Activated CD4-positive, alpha-beta T cell treated with anti-CD3 and anti-CD28 coated beads for 4 hours (primary cell): ENCODE results near the gene BATF3.
"Not testable (repeated sequence)": the region's sequence is repeated elsewhere in the genome, so short reads cannot be mapped to it uniquely, and the experiment has no call there.

Experiments
- DNase-seq, 2 donors: peaks; one replicate each; pipeline ENCODE4 v3.0.0-alpha.2; 2020

BATF3 gene

GRCh38 chr1:212699625-212700222 is at the start of gene BATF3:
Gene BATF3, minus strand, starts transcription at chr1:212699840. Its CDS starts 78 bp downstream, at chr1:212699762.
- peak; percentile 69 to 80 for DNase-seq

- DNase-seq, result no peak
Measured at GRCh38 chr1:212746546-212746945, 46.9 kb upstream of the BATF3 start.

GRCh38 chr1:212745303-212745702 is 45.7 kb upstream of the BATF3 start:
- DNase-seq, result no peak

- DNase-seq, result no peak
Measured at GRCh38 chr1:212743901-212744475, 44.3 kb upstream of the BATF3 start.

GRCh38 chr1:212738330-212738729 is 38.7 kb upstream of the BATF3 start:
- no peak for DNase-seq

- DNase-seq, result no peak
Measured at GRCh38 chr1:212737559-212737958, 37.9 kb upstream of the BATF3 start.

GRCh38 chr1:212733109-212733508 is 33.5 kb upstream of the BATF3 start:
- no peak for DNase-seq

GRCh38 chr1:212731630-212732029 is 32.0 kb upstream of the BATF3 start:
- no peak for DNase-seq

- DNase-seq, result no peak
Measured at GRCh38 chr1:212728606-212729005, 29.0 kb upstream of the BATF3 start.

GRCh38 chr1:212727386-212728181 is 27.9 kb upstream of the BATF3 start:
- no peak for DNase-seq

- not testable (repeated sequence) for DNase-seq
Measured at GRCh38 chr1:212724679-212725078, 25.0 kb upstream of the BATF3 start.

GRCh38 chr1:212722270-212722957 is 22.8 kb upstream of the BATF3 start:
- DNase-seq, result no peak

- peak; percentile 24 to 39 for DNase-seq
Measured at GRCh38 chr1:212721388-212722247, 22.0 kb upstream of the BATF3 start.

GRCh38 chr1:212719633-212720032 is 20.0 kb upstream of the BATF3 start:
- DNase-seq, result no peak

- no peak for DNase-seq
Measured at GRCh38 chr1:212718499-212718898, 18.9 kb upstream of the BATF3 start.

GRCh38 chr1:212716161-212716560 is 16.5 kb upstream of the BATF3 start:
- DNase-seq, result no peak

- no peak for DNase-seq
Measured at GRCh38 chr1:212713465-212714136, 14.0 kb upstream of the BATF3 start.

GRCh38 chr1:212712451-212713303 is 13.0 kb upstream of the BATF3 start:
- no peak for DNase-seq

GRCh38 chr1:212711974-212712373 is 12.3 kb upstream of the BATF3 start:
- DNase-seq, result not testable (repeated sequence)

GRCh38 chr1:212710566-212710965 is 10.9 kb upstream of the BATF3 start:
- DNase-seq, result no peak

- DNase-seq, result no peak
Measured at GRCh38 chr1:212703991-212704564, 4.4 kb upstream of the BATF3 start.
